Endometrium (tissue), 2 donors: ENCODE data around the gene KAT8.
"Not testable (repeated sequence)": the region's sequence is repeated elsewhere in the genome, so short reads cannot be mapped to it uniquely, and the experiment has no call there.

Source experiments
- FAIRE-seq: peaks from 2 replicates; lab custom pipeline; 2012; peaks lifted over from hg19 to GRCh38; lab: Jason Lieb, UNC
- donor health status: control.
- donor health status: control.

The KAT8 gene

GRCh38 chr16:31132303-31132979, 15.0 kb downstream of the KAT8 start:
- FAIRE-seq: no peak

GRCh38 chr16:31133046-31133501, 15.6 kb downstream of the KAT8 start:
- FAIRE-seq: no peak

- FAIRE-seq: no peak
Observed at GRCh38 chr16:31134091-31134571, 16.7 kb downstream of the KAT8 start.

GRCh38 chr16:31134625-31135534, 17.4 kb downstream of the KAT8 start:
- no peak for FAIRE-seq

GRCh38 chr16:31135535-31136286, 18.2 kb downstream of the KAT8 start, which contains the start of gene PRSS8:
TSS of gene PRSS8 (minus strand) at chr16:31135727. CDS start at chr16:31135498, 229 bp downstream.
- FAIRE-seq: no peak

- FAIRE-seq: no peak
Observed at GRCh38 chr16:31136287-31136662, 18.8 kb downstream of the KAT8 start.

GRCh38 chr16:31136822-31137499, 19.5 kb downstream of the KAT8 start:
- not testable (repeated sequence) for FAIRE-seq

- FAIRE-seq: no peak
Observed at GRCh38 chr16:31138621-31139578, 21.4 kb downstream of the KAT8 start.

- FAIRE-seq: not testable (repeated sequence)
Observed at GRCh38 chr16:31141071-31141469, 23.6 kb downstream of the KAT8 start.

GRCh38 chr16:31141489-31142108, 24.1 kb downstream of the KAT8 start:
- no peak for FAIRE-seq

GRCh38 chr16:31142109-31143010, 24.9 kb downstream of the KAT8 start:
- FAIRE-seq: peak; percentile 12

GRCh38 chr16:31143011-31143693, 25.7 kb downstream of the KAT8 start:
- FAIRE-seq: no peak

GRCh38 chr16:31143694-31144148, 26.3 kb downstream of the KAT8 start:
- no peak for FAIRE-seq

- not testable (repeated sequence) for FAIRE-seq
Observed at GRCh38 chr16:31144418-31144817, 27.0 kb downstream of the KAT8 start.

GRCh38 chr16:31145398-31145990, 28.0 kb downstream of the KAT8 start:
- no peak for FAIRE-seq

- no peak for FAIRE-seq
Observed at GRCh38 chr16:31147574-31147973, 30.1 kb downstream of the KAT8 start.

- FAIRE-seq: no peak
Observed at GRCh38 chr16:31148281-31148728, 30.8 kb downstream of the KAT8 start.

GRCh38 chr16:31148896-31149295, 31.4 kb downstream of the KAT8 start:
- FAIRE-seq: no peak
